H1 (cell line): ENCODE measurements around the gene ZNF830. TPM values are rescaled to one million over a fixed set of nuclear protein-coding genes. Genes with fewer than 3 reads are reported as not detected.

Source experiments
- CTCF ChIA-PET: fragments of 300-600 bp; sonication (Branson Sonifier 250); formaldehyde crosslinking; loops from one replicate; lab custom pipeline; 2021; ENCODE audit not compliant: partially characterized antibody; lab: Charles Lee
- POLR2A ChIA-PET: fragments of 300-600 bp; sonication (Branson Sonifier 250); formaldehyde crosslinking; loops from one replicate; lab custom pipeline; 2021; ENCODE audit warnings: inconsistent platforms; ENCODE audit not compliant: partially characterized antibody; lab: Charles Lee
- DNase-seq, 2 experiments: peaks; one replicate each; pipeline versions ENCODE4 v3.0.0 to v3.0.0-alpha.2; 2010 to 2022; ENCODE audit warnings: low spot score in 2 of 2, low read depth in 1 of 2, mixed read lengths in 1 of 2
- FAIRE-seq: peaks from 2 replicates; lab custom pipeline; 2011; peaks lifted over from hg19 to GRCh38; lab: Jason Lieb, UNC
- H2AFZ ChIP-seq: 2 replicates; pipeline ENCODE4 v1.8.1; 2012; ENCODE audit warnings: low read length, inconsistent platforms
- H2AK5ac ChIP-seq: 2 replicates; pipeline ENCODE4 v1.6.1; 2013; ENCODE audit warnings: low read depth, low read length
- H2BK120ac ChIP-seq: replicated peaks from 2 replicates; pipeline ENCODE3; 2013; ENCODE audit warnings: low read depth, low read length, inconsistent platforms
- H2BK12ac ChIP-seq: 2 replicates; pipeline ENCODE4 v1.6.1; 2013; ENCODE audit warnings: low read depth, low read length
- H2BK15ac ChIP-seq: 2 replicates; pipeline ENCODE4 v1.6.1; 2013; ENCODE audit warnings: low read length
- H2BK20ac ChIP-seq: 2 replicates; pipeline ENCODE4 v1.6.1; 2013; ENCODE audit warnings: low read length
- H2BK5ac ChIP-seq: 2 replicates; pipeline ENCODE4 v1.6.1; 2013; ENCODE audit warnings: low read depth, low read length
- H3K14ac ChIP-seq: 2 replicates; pipeline ENCODE4 v1.6.1; 2013; ENCODE audit warnings: inconsistent platforms; ENCODE audit not compliant: insufficient read length
- H3K18ac ChIP-seq: 2 replicates; pipeline ENCODE4 v1.6.1; 2013; ENCODE audit warnings: low read length; ENCODE audit errors: extremely low read depth
- H3K23ac ChIP-seq: 2 replicates; pipeline ENCODE4 v1.6.1; 2013; ENCODE audit warnings: inconsistent platforms; ENCODE audit not compliant: insufficient read length
- H3K23me2 ChIP-seq: 2 replicates; pipeline ENCODE4 v1.6.1; 2013; ENCODE audit warnings: low read depth, low read length
- H3K27ac ChIP-seq: 2 replicates; pipeline ENCODE4 v1.6.1; 2011; ENCODE audit warnings: low read depth, low read length, inconsistent platforms
- H3K27me3 ChIP-seq, 4 experiments: replicated peaks in 1 of 4; 1 replicate in 1 of 4; 2 replicates in 3 of 4; pipeline versions ENCODE4 v1.6.1 to v1.8.1; 2011 to 2013; ENCODE audit warnings: low read length in 3 of 4, mild to moderate bottlenecking in 3 of 4, inconsistent platforms in 2 of 4, mixed read lengths in 2 of 4, moderate library complexity in 1 of 4; ENCODE audit not compliant: control insufficient read depth in 3 of 4, insufficient read depth in 3 of 4; ENCODE audit errors: extremely low read depth in 1 of 4
- H3K36me3 ChIP-seq, 4 experiments: 2 replicates each; pipeline versions ENCODE4 v1.6.1 to v1.8.1; 2011 to 2013; ENCODE audit warnings: mild to moderate bottlenecking in 4 of 4, low read length in 3 of 4, moderate library complexity in 2 of 4, control low read depth in 1 of 4, inconsistent platforms in 1 of 4; ENCODE audit not compliant: insufficient read depth in 4 of 4, control insufficient read depth in 2 of 4
- H3K4ac ChIP-seq: replicated peaks from 2 replicates; pipeline ENCODE3; 2013; ENCODE audit warnings: low read length, low read depth, mixed read lengths, inconsistent platforms; ENCODE audit not compliant: insufficient read length
- H3K4me1 ChIP-seq, 4 experiments: replicated peaks in 1 of 4; 1 replicate in 1 of 4; 2 replicates in 3 of 4; pipeline versions ENCODE4 v1.6.1 to v1.8.1; 2011 to 2013; ENCODE audit warnings: low read length in 3 of 4, inconsistent platforms in 2 of 4, mixed read lengths in 1 of 4; ENCODE audit not compliant: insufficient read depth in 4 of 4, control insufficient read depth in 3 of 4
- H3K4me2 ChIP-seq, 2 experiments: 2 replicates each; pipeline versions ENCODE4 v1.6.1 to v1.8.1; 2011 to 2013; ENCODE audit warnings: low read depth in 2 of 2, low read length in 2 of 2, control low read depth in 1 of 2, inconsistent platforms in 1 of 2, mild to moderate bottlenecking in 1 of 2; ENCODE audit not compliant: insufficient read depth in 1 of 2
- H3K4me3 ChIP-seq, 4 experiments: fragments of 200-600, 300-600 bp in 1 of 4; sonication (generic), shearing (Covaris generic), sonication (Bioruptor Twin) in 1 of 4; 2 replicates each; pipeline versions ENCODE4 v1.5.1 to v1.8.1; 2011 to 2016; ENCODE audit warnings: low read length in 4 of 4, low read depth in 3 of 4, control low read depth in 2 of 4, inconsistent platforms in 2 of 4, mild to moderate bottlenecking in 2 of 4, mixed read lengths in 1 of 4, moderate library complexity in 1 of 4; ENCODE audit not compliant: insufficient read depth in 2 of 4; ENCODE audit errors: extremely low read depth in 1 of 4
- H3K56ac ChIP-seq: replicated peaks from 2 replicates; pipeline ENCODE3; 2013; ENCODE audit warnings: low read depth, mild to moderate bottlenecking, mixed read lengths, low read length, inconsistent platforms; ENCODE audit not compliant: insufficient read length
- H3K79me1 ChIP-seq: 2 replicates; pipeline ENCODE4 v1.6.1; 2013; ENCODE audit warnings: low read depth, low read length, control low read depth
- H3K79me2 ChIP-seq, 2 experiments: 2 replicates each; pipeline versions ENCODE4 v1.6.1 to v1.8.1; 2012 to 2013; ENCODE audit warnings: low read length in 2 of 2, mild to moderate bottlenecking in 2 of 2, inconsistent platforms in 1 of 2; ENCODE audit not compliant: insufficient read depth in 2 of 2, control insufficient read depth in 1 of 2
- H3K9ac ChIP-seq, 4 experiments: replicated peaks in 1 of 4; 1 replicate in 1 of 4; 2 replicates in 3 of 4; pipeline versions ENCODE4 v1.6.1 to v1.8.1; 2011 to 2013; ENCODE audit warnings: low read depth in 3 of 4, low read length in 3 of 4, control low read depth in 2 of 4, mild to moderate bottlenecking in 2 of 4, moderate library complexity in 2 of 4, inconsistent platforms in 1 of 4; ENCODE audit errors: extremely low read depth in 1 of 4
- H3K9me3 ChIP-seq, 2 experiments: 2 replicates each; pipeline versions ENCODE4 v1.6.1 to v1.8.1; 2012 to 2013; ENCODE audit warnings: mild to moderate bottlenecking in 2 of 2, moderate library complexity in 2 of 2, control low read depth in 1 of 2, inconsistent platforms in 1 of 2, low read depth in 1 of 2, low read length in 1 of 2, mixed read lengths in 1 of 2; ENCODE audit not compliant: insufficient read depth in 2 of 2
- H4K20me1 ChIP-seq, 2 experiments: replicated peaks in 1 of 2; 2 replicates each; pipeline versions ENCODE3 to v1.8.1; 2011 to 2013; ENCODE audit warnings: inconsistent platforms in 2 of 2, low read length in 2 of 2, mild to moderate bottlenecking in 1 of 2; ENCODE audit not compliant: insufficient read depth in 2 of 2, control insufficient read depth in 1 of 2
- H4K5ac ChIP-seq: 2 replicates; pipeline ENCODE4 v1.6.1; 2013; ENCODE audit warnings: low read length, low read depth, mixed read lengths, inconsistent platforms; ENCODE audit not compliant: insufficient read length
- H4K8ac ChIP-seq: 2 replicates; pipeline ENCODE4 v1.8.0; 2013; ENCODE audit warnings: mild to moderate bottlenecking, moderate library complexity, low read length, inconsistent platforms; ENCODE audit not compliant: insufficient read depth; ENCODE audit errors: extremely low read depth
- H4K91ac ChIP-seq: replicated peaks from 2 replicates; pipeline ENCODE3; 2013; ENCODE audit warnings: low read length, mixed read lengths, inconsistent platforms; ENCODE audit not compliant: insufficient read length
- BRCA1 ChIP-seq: IDR thresholded peaks from 2 replicates; pipeline ENCODE4 v1.6.1; 2012; ENCODE audit warnings: low read depth, low read length, improper control_type of control experiment
- CBX5 ChIP-seq: fragments of 300-800, 300-1000 bp; sonication (generic); IDR thresholded peaks from 2 replicates; pipeline ENCODE4 v1.7.1; 2016; ENCODE audit warnings: antibody characterized with exemption, low read length, low read depth
- CHD2 ChIP-seq: IDR thresholded peaks from 2 replicates; pipeline ENCODE4 v1.6.1; 2012; ENCODE audit warnings: low read length, improper control_type of control experiment
- GABPA ChIP-seq: IDR thresholded peaks from 2 replicates; pipeline ENCODE4 v1.6.1; 2011; ENCODE audit warnings: mild to moderate bottlenecking, low read length, moderate library complexity, borderline replicate concordance; ENCODE audit not compliant: insufficient read depth
- JUN ChIP-seq: IDR thresholded peaks from 2 replicates; pipeline ENCODE4 v1.6.1; 2011; ENCODE audit warnings: low read depth, mild to moderate bottlenecking, improper control_type of control experiment, low read length
- KDM5A ChIP-seq: fragments of 200-600 bp; IDR thresholded peaks from 2 replicates; pipeline ENCODE4 v1.7.1; 2012; ENCODE audit warnings: mild to moderate bottlenecking, low read length, inconsistent platforms, mixed read lengths
- SP2 ChIP-seq: IDR thresholded peaks from 2 replicates; pipeline ENCODE4 v1.6.1; 2012; ENCODE audit warnings: mild to moderate bottlenecking, low read length, inconsistent platforms
- TAF7 ChIP-seq: optimal IDR thresholded peaks from 2 replicates; pipeline ENCODE3; 2011; ENCODE audit warnings: low read depth, mild to moderate bottlenecking, inconsistent platforms, low read length, moderate library complexity, borderline replicate concordance
- TBP ChIP-seq: IDR thresholded peaks from 2 replicates; pipeline ENCODE4 v1.6.1; 2011; ENCODE audit warnings: low read depth, low read length, improper control_type of control experiment
- YY1 ChIP-seq: IDR thresholded peaks from 2 replicates; pipeline ENCODE4 v1.6.1; 2011; ENCODE audit warnings: low read depth, mild to moderate bottlenecking, low read length
- WGBS, 2 experiments: shearing (Covaris generic) in 1 of 2; methylation state at CpG; one replicate each; pipeline versions ENCODE4 v1.1.6 to v1.1.7; 2013 to 2015; ENCODE audit warnings: low lambda C conversion rate in 2 of 2, mixed read lengths in 2 of 2, inconsistent platforms in 1 of 2, low coverage in 1 of 2, missing lambda C conversion rate in 1 of 2; ENCODE audit not compliant: insufficient replicate concordance in 2 of 2, insufficient coverage in 1 of 2, insufficient read length in 1 of 2; ENCODE audit errors: extremely low coverage in 1 of 2, missing lambda C conversion rate in 1 of 2; 5-methylcytosine and 5-hydroxymethylcytosine counted together
- polyA plus RNA-seq, 7 experiments: library from polyadenylated mRNA; depleted of rRNA in 3 of 7; stranded (reverse) in 5 of 7; unstranded in 2 of 7; fragments of >200 nt in 5 of 7; fragments of 200-250 nt in 2 of 7; gene quantifications; 1 replicate in 5 of 7; 2 replicates in 1 of 7; 4 replicates in 1 of 7; pipeline versions ENCODE4 v1.2.1 to v1.2.3, GENCODE V29; 2011 to 2013; ENCODE audit warnings: missing spikeins in 2 of 7, mixed read lengths in 2 of 7
- total RNA-seq: library from RNA; stranded (reverse); fragmentation: NEBNext Ultra II Directional; extraction: Animal tissue kit (Norgen Biotek cat#: 25700); gene quantifications from 2 replicates; pipeline ENCODE4 v1.2.1, GENCODE V29; 2021
- TF ChIP-seq, protein P1 (sequence below): IDR thresholded peaks from 2 replicates; pipeline ENCODE4 v1.6.1; 2012; ENCODE audit warnings: low read length, inconsistent platforms

Gene ZNF830
- total and polyA plus RNA-seq, 2 of the 8 experiments (the other 6 are each of a cell fraction or from before 2014, with no cell fraction given): 4.2 to 19.9 TPM

DNA sequence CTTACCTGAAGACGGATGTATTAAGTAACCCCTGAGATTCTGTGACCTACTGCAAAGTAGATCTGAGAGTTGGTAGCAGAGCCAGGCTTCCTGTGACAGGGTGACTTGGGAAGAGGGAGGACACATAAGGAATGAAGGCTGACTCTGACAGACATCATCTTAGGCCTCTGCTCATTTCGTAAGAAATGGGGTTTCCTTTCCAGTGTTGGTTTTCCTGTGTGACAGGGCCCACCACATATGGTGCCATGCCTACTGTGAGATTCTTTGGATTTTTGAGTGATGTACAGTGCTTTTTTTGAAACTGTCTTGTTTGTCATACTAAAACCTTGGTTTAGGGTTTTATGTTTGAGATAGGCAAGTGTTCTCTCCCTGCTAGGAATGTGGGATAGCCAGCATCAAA, 31.7 kb downstream of the ZNF830 start:
- Histone ChIP-seq H2BK12ac (no peak overlapping the region), H4K5ac (no peak overlapping the region), H3K23ac (no peak overlapping the region), H3K9me3 (no peaks in the 10 kb centered on the region), H2AK5ac (no peak overlapping the region), H3K18ac (no peak overlapping the region), H2BK20ac (no peak overlapping the region), H3K4me3 (no peak overlapping the region), H3K27me3 (no peaks in the 10 kb centered on the region), H2BK120ac (no peak overlapping the region), H4K91ac (no peak overlapping the region), H3K27ac (no peak overlapping the region), H3K9ac (no peak overlapping the region), H3K36me3 (peaks cover 58 to 97% (median 86%) of the 10 kb centered on the region in 4 experiments)
- DNase-seq: no peak
- no peak for FAIRE-seq
- CTCF ChIA-PET: interaction anchor here (3.3 kb wide), 1 partner anchor 126 kb away, joined by 12 read pairs; the partner anchor contains the start of gene RAD51D
- no peak for TF ChIP-seq TBP
- TF ChIP-seq, protein P1, sequence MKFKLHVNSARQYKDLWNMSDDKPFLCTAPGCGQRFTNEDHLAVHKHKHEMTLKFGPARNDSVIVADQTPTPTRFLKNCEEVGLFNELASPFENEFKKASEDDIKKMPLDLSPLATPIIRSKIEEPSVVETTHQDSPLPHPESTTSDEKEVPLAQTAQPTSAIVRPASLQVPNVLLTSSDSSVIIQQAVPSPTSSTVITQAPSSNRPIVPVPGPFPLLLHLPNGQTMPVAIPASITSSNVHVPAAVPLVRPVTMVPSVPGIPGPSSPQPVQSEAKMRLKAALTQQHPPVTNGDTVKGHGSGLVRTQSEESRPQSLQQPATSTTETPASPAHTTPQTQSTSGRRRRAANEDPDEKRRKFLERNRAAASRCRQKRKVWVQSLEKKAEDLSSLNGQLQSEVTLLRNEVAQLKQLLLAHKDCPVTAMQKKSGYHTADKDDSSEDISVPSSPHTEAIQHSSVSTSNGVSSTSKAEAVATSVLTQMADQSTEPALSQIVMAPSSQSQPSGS: no peak
- no peak for TF ChIP-seq BRCA1
- no peak for TF ChIP-seq JUN
- TF ChIP-seq CHD2: no peak
- no peak for TF ChIP-seq CBX5
- TF ChIP-seq KDM5A: no peak
- no peak for TF ChIP-seq TAF7
- no peak for TF ChIP-seq YY1
- TF ChIP-seq GABPA: no peak
- TF ChIP-seq SP2: no peak
- TF ChIP-seq, all 59 proteins: peak for 0
- H2BK15ac ChIP-seq: no peak overlapping the region
- no peak overlapping the region for H3K4me2 ChIP-seq
- H3K14ac ChIP-seq: no peak overlapping the region
- H3K79me2 ChIP-seq: 0 out of 4 replicates have a peak, but pooled peaks cover 0 to 3% of the 10 kb centered on the region in 2 experiments
- no peak overlapping the region for H2AFZ ChIP-seq
- H3K79me1 ChIP-seq: peaks cover 2% of the 10 kb centered on the region; the same call in 1 of the 2 replicates
- no peak overlapping the region for H4K8ac ChIP-seq
- no peak overlapping the region for H3K56ac ChIP-seq
- no peak overlapping the region for H3K4ac ChIP-seq
- H3K23me2 ChIP-seq: no peaks in the 10 kb centered on the region
- no peaks in the 10 kb centered on the region for H3K4me1 ChIP-seq
- peaks cover 8 to 12% of the 10 kb centered on the region in 2 experiments for H4K20me1 ChIP-seq
- POLR2A ChIA-PET: interaction anchor here (0.6 to 6.3 kb wide), 4 partner anchors 8 to 62 kb away, joined by 3 to 44 read pairs (median 15); partner anchors contain the start of gene LIG3
- no peak overlapping the region for H2BK5ac ChIP-seq
- WGBS, 2 experiments: 85% methylated on average over 2 of the region's 2 CpGs; no CpG with 5 or more reads in 1 of the 2 experiments
